SK-N-SH treated with all-trans-retinoic acid at 6 μM for 48 hours (cell line): ENCODE results near the gene ATP11C.

ENCODE experiments used
- BACH2 ChIP-seq: fragments of 250-450 bp; sonication (Bioruptor Pico); IDR thresholded peaks from 2 replicates; pipeline ENCODE4 v1.9.0; 2021; ENCODE audit warnings: mild to moderate bottlenecking, borderline replicate concordance
- PATZ1 ChIP-seq: fragments of 250-450 bp; sonication (Bioruptor Pico); IDR thresholded peaks from 2 replicates; pipeline ENCODE4 v1.8.0; 2020; ENCODE audit warnings: mild to moderate bottlenecking, moderate library complexity, borderline replicate concordance
- ZNF565 ChIP-seq: fragments of 450-650 bp; formaldehyde crosslinking; conservative IDR thresholded peaks from 2 replicates; pipeline ENCODE4 v1.5.0; 2020; ENCODE audit warnings: low read depth, mild to moderate bottlenecking, moderate library complexity
- ZNF8 ChIP-seq: fragments of 450-650 bp; formaldehyde crosslinking; IDR thresholded peaks from 2 replicates; pipeline ENCODE4 v1.5.0; 2020; ENCODE audit warnings: mild to moderate bottlenecking, moderate library complexity
- TF ChIP-seq, protein P1 (sequence below): fragments of 250-450 bp; sonication (Bioruptor Pico); IDR thresholded peaks from 2 replicates; pipeline ENCODE4 v1.5.1; 2021; ENCODE audit warnings: mild to moderate bottlenecking, moderate library complexity

DNA sequence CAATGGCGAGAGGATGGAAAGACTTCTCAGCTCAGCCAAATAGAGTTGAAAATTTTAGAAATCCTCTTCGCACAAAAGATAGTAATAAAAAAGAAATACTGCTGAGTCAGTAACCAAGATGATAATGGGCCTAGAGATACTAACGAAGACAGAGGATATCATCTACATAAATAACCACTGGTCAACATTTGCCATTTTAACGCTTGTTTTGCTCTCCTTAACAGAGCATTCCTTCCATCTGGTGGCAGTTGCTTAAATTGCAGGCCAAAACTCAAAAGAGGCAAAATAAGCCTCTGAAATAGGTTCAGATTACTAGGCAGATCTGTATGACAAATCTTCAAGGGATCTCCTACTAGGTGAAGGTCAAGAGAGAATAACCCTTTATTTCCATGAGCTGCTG is 173.2 kb downstream of the ATP11C start:
- TF ChIP-seq BACH2 (CRISPR knock-in tag) (no peak), PATZ1 (CRISPR knock-in tag) (no peak), ZNF8 (CRISPR knock-in tag) (no peak), ZNF565 (no peak)
- TF ChIP-seq, protein P1, sequence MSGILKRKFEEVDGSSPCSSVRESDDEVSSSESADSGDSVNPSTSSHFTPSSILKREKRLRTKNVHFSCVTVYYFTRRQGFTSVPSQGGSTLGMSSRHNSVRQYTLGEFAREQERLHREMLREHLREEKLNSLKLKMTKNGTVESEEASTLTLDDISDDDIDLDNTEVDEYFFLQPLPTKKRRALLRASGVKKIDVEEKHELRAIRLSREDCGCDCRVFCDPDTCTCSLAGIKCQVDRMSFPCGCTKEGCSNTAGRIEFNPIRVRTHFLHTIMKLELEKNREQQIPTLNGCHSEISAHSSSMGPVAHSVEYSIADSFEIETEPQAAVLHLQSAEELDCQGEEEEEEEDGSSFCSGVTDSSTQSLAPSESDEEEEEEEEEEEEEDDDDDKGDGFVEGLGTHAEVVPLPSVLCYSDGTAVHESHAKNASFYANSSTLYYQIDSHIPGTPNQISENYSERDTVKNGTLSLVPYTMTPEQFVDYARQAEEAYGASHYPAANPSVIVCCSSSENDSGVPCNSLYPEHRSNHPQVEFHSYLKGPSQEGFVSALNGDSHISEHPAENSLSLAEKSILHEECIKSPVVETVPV (CRISPR knock-in tag), result no peak
